Mesangial cell (primary cell): ENCODE measurements around the gene CCDC144A. TPM values are rescaled to one million over a fixed set of nuclear protein-coding genes. Genes with fewer than 3 reads are reported as not detected.

Experiments used
- total RNA-seq: library from RNA; depleted of rRNA; stranded (reverse); fragments of >200 nt; gene quantifications from 2 replicates; pipeline ENCODE4 v1.2.3, GENCODE V29; 2015

CCDC144A gene
- total RNA-seq = under 0.01 and 0.49 TPM in 2 replicates

GRCh38 chr17:16689731-16690281 lies at the start of gene CCDC144A:
CCDC144A (plus strand) TSS chr17:16690241; CDS start chr17:16690401, 160 bp downstream.

GRCh38 chr17:16653367-16654041 lies 36.5 kb upstream of the CCDC144A start, which contains the start of gene ZNF624:
ZNF624 (minus strand) TSS chr17:16653850.

Other genes starting within 250 kb of the CCDC144A start
- 1.5 TPM in 1 of 2 replicates, not detected in the other for gene LRRC75A, start 198.0 kb upstream of the CCDC144A start, total RNA-seq
- gene ZNF287, start 121.0 kb upstream of the CCDC144A start, total RNA-seq = 6.0 and 6.3 TPM in 2 replicates
- gene ZNF624, start 36.4 kb upstream of the CCDC144A start, total RNA-seq = 2.3 and 3.9 TPM in 2 replicates